Measurements from ENCODE around the gene SNTG2. TPM values are rescaled to one million over a fixed set of nuclear protein-coding genes. Genes with fewer than 3 reads are reported as not detected.

SNTG2 gene
- total and polyA plus RNA-seq, 10 donors, result 1.9 to 59.4 (median 18.3) TPM

GRCh38 chr2:1319393-1319792 lies 368.7 kb downstream of the SNTG2 start:
- no peaks in the 10 kb centered on the region for H3K4me1 ChIP-seq
- DNase-seq, result no peak
- no peaks in the 10 kb centered on the region for H3K36me3 ChIP-seq
- intact Hi-C loops (cut with DNase I; ENCODE audit: low total_unique reads), result no loop called here
- no peak overlapping the region for H3K4me3 ChIP-seq
- H3K9me3 ChIP-seq, result no peaks in the 10 kb centered on the region
- 81 to 93% (median 86%) methylated on average over 6 to 7 of the region's 7 CpGs for WGBS, 5 donors
- no peak overlapping the region for H3K27ac ChIP-seq
- no peaks in the 10 kb centered on the region for H3K27me3 ChIP-seq (replicated peaks in 1 of 7)
- no peak for TF ChIP-seq POLR2AphosphoS5 (IDR thresholded peaks at IDR 0.05)
- TF ChIP-seq POLR2A (IDR thresholded peaks at IDR 0.05), result no peak

GRCh38 chr2:1321321-1321720 lies 370.7 kb downstream of the SNTG2 start:
- H3K27ac ChIP-seq, result no peak overlapping the region
- no peaks in the 10 kb centered on the region for H3K27me3 ChIP-seq (replicated peaks in 1 of 7)
- H3K9me3 ChIP-seq, result no peaks in the 10 kb centered on the region
- H3K4me1 ChIP-seq, result no peaks in the 10 kb centered on the region
- no peak overlapping the region for H3K4me3 ChIP-seq
- no peak for TF ChIP-seq CTCF (IDR thresholded peaks at IDR 0.05 in 8 of 11, conservative IDR thresholded peaks at IDR 0.05 in 3 of 11)
- TF ChIP-seq POLR2AphosphoS5 (IDR thresholded peaks at IDR 0.05), result no peak
- TF ChIP-seq POLR2A (IDR thresholded peaks at IDR 0.05), result no peak
- WGBS, 5 donors, result 81 to 86% (median 82%) methylated on average over 9 of the region's 9 CpGs
- no peak for DNase-seq
- H3K36me3 ChIP-seq, result no peaks in the 10 kb centered on the region
- intact Hi-C loops (cut with DNase I; ENCODE audit: low total_unique reads), result no loop called here

- TF ChIP-seq POLR2AphosphoS5 (IDR thresholded peaks at IDR 0.05) (no peak), CTCF (IDR thresholded peaks at IDR 0.05 in 8 of 11, conservative IDR thresholded peaks at IDR 0.05 in 3 of 11) (no peak), POLR2A (IDR thresholded peaks at IDR 0.05) (no peak)
- intact Hi-C loops (cut with DNase I; ENCODE audit: low total_unique reads), result no loop called here
- 85 to 96% (median 93%) methylated on average over 2 of the region's 2 CpGs for WGBS, 5 donors
- H3K4me1 ChIP-seq, result no peaks in the 10 kb centered on the region
- no peak for DNase-seq
- no peaks in the 10 kb centered on the region for H3K9me3 ChIP-seq
- H3K4me3 ChIP-seq, result no peak overlapping the region
- no peaks in the 10 kb centered on the region for H3K27me3 ChIP-seq (replicated peaks in 1 of 7)
- no peak overlapping the region for H3K27ac ChIP-seq
- H3K36me3 ChIP-seq, result no peaks in the 10 kb centered on the region
These were observed 374.2 kb downstream of the SNTG2 start for GRCh38 chr2:1324884-1325283.

GRCh38 chr2:1328684-1329083 lies 378.0 kb downstream of the SNTG2 start:
- no peaks in the 10 kb centered on the region for H3K27me3 ChIP-seq (replicated peaks in 1 of 7)
- no peak overlapping the region for H3K4me3 ChIP-seq
- WGBS, 5 donors, result 83 to 92% (median 86%) methylated on average over 5 of the region's 5 CpGs
- no peaks in the 10 kb centered on the region for H3K36me3 ChIP-seq
- TF ChIP-seq POLR2AphosphoS5 (IDR thresholded peaks at IDR 0.05), result no peak
- no peak for TF ChIP-seq POLR2A (IDR thresholded peaks at IDR 0.05)
- TF ChIP-seq CTCF (IDR thresholded peaks at IDR 0.05 in 8 of 11, conservative IDR thresholded peaks at IDR 0.05 in 3 of 11), result no peak
- no peak overlapping the region for H3K27ac ChIP-seq
- no peaks in the 10 kb centered on the region for H3K9me3 ChIP-seq
- DNase-seq, result no peak
- H3K4me1 ChIP-seq, result no peaks in the 10 kb centered on the region
- intact Hi-C loops (cut with DNase I; ENCODE audit: low total_unique reads), result no loop called here

All from spleen (tissue), 11 donors.